Measurements from ENCODE around the gene PIK3R4. TPM values are rescaled to one million over a fixed set of nuclear protein-coding genes. Genes with fewer than 3 reads are reported as not detected.
A peak's percentile ranks its signal among the peaks of the same experiment; 100 is the strongest.

PIK3R4 gene
- total and polyA plus RNA-seq, 4 donors: 14.3 to 22.3 (median 20.0) TPM

GRCh38 chr3:130779031-130779430, 32.4 kb upstream of the PIK3R4 start:
- no peaks in the 10 kb centered on the region for H3K9me3 ChIP-seq (ENCODE audit: control insufficient read depth, low read length)
- no peak overlapping the region for H3K4me3 ChIP-seq (ENCODE audit: low read length in 2 of 2)
- H3K4me1 ChIP-seq (ENCODE audit: control insufficient read depth in 1 of 2, insufficient read depth in 2 of 2, low read length in 2 of 2): no peaks in the 10 kb centered on the region
- H3K27me3 ChIP-seq (ENCODE audit: control insufficient read depth in 1 of 2, insufficient read depth in 2 of 2, low read length in 1 of 2): no peaks in the 10 kb centered on the region
- 3 to 32% methylated on average over 1 of the region's 1 CpG for WGBS, 2 donors
- DNase-seq: no peak
- no peaks in the 10 kb centered on the region for H3K36me3 ChIP-seq (ENCODE audit: control insufficient read depth in 1 of 2, insufficient read depth in 2 of 2, low read length in 1 of 2)
- H3K27ac ChIP-seq (ENCODE audit: low read depth in 1 of 2, low read length in 2 of 2): no peak overlapping the region
- no peak for ATAC-seq (ENCODE audit: low FRiP score)
- intact Hi-C loops (cut with DNase I): no loop called here

DNA sequence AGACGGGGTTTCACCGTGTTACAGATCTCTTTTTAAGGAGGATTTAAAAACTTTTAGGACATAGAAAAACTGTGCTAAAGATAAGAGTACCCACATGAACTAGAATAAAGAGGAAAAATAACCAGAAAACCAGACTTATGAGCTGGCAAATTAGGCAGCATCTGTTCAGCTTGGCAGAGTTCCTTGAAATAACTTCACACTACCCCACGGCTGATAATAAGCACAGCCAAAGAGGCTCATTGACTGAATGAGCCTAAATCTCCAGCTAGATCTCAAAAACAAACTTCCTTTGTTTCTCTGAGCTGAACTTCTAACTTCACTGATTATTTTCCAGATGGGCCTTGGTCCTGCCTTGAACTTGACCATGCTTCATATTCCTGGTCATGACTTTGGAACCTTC, 26.7 kb upstream of the PIK3R4 start:
- Histone ChIP-seq H3K9me3 (ENCODE audit: control insufficient read depth, low read length) (no peaks in the 10 kb centered on the region), H3K27ac (ENCODE audit: low read depth in 1 of 2, low read length in 2 of 2) (no peak overlapping the region), H3K4me3 (ENCODE audit: low read length in 2 of 2) (no peak overlapping the region), H3K36me3 (ENCODE audit: control insufficient read depth in 1 of 2, insufficient read depth in 2 of 2, low read length in 1 of 2) (no peaks in the 10 kb centered on the region), H3K4me1 (ENCODE audit: control insufficient read depth in 1 of 2, insufficient read depth in 2 of 2, low read length in 2 of 2) (no peaks in the 10 kb centered on the region), H3K27me3 (ENCODE audit: control insufficient read depth in 1 of 2, insufficient read depth in 2 of 2, low read length in 1 of 2) (no peaks in the 10 kb centered on the region)
- ATAC-seq (ENCODE audit: low FRiP score): no peak
- DNase-seq: no peak
- 9 to 18% methylated on average over 3 of the region's 3 CpGs for WGBS, 2 donors
- intact Hi-C loops (cut with DNase I): no loop called here

DNA sequence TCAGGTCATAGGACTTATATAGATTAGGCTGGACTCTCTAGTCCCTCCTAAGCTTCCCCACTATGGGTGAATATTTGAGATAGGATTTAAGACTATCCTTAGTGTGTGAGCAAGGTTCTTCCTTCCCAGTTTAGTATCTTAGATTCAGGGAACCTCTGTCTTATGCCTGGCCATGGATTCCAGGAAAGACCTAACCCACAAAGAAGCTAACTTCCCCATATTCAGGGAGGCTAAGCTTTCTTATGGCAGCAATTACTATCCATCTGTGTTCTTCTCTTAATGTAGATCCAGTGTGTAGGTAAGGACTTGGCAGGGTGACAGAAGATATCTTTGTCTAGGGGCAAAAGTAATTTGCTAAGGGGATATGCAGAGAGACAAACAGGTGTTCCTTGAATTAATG, 25.5 kb upstream of the PIK3R4 start:
- Histone ChIP-seq H3K27ac (ENCODE audit: low read depth in 1 of 2, low read length in 2 of 2) (no peak overlapping the region), H3K27me3 (ENCODE audit: control insufficient read depth in 1 of 2, insufficient read depth in 2 of 2, low read length in 1 of 2) (no peaks in the 10 kb centered on the region), H3K4me3 (ENCODE audit: low read length in 2 of 2) (no peak overlapping the region), H3K36me3 (ENCODE audit: control insufficient read depth in 1 of 2, insufficient read depth in 2 of 2, low read length in 1 of 2) (no peaks in the 10 kb centered on the region), H3K4me1 (ENCODE audit: control insufficient read depth in 1 of 2, insufficient read depth in 2 of 2, low read length in 2 of 2) (no peaks in the 10 kb centered on the region), H3K9me3 (ENCODE audit: control insufficient read depth, low read length) (no peaks in the 10 kb centered on the region)
- intact Hi-C loops (cut with DNase I): no loop called here
- no peak for DNase-seq
- no peak for ATAC-seq (ENCODE audit: low FRiP score)

DNA sequence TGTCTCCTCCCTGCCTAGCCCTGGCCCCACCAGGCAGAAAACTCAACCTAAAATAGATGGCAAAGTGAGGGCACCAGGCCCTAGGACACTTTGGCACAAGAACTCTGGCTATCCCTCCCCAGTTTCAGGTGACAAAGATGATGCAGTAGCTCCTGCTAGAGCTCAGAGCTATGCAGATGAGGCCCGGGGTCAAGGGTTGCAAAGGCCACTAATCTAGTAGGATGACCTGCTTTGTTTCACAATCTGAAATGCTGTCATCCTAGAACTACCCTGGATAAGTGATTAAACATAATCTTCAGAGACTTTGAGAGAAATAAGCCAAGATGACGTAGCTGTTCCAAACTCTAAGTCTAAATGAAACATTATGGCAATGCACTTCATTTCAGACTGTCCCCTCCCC, 24.0 kb upstream of the PIK3R4 start:
- WGBS, 2 donors: 77 to 81% methylated on average over 2 of the region's 2 CpGs
- intact Hi-C loops (cut with DNase I): no loop called here
- Histone ChIP-seq H3K4me3 (ENCODE audit: low read length in 2 of 2) (no peak overlapping the region), H3K27me3 (ENCODE audit: control insufficient read depth in 1 of 2, insufficient read depth in 2 of 2, low read length in 1 of 2) (no peaks in the 10 kb centered on the region), H3K4me1 (ENCODE audit: control insufficient read depth in 1 of 2, insufficient read depth in 2 of 2, low read length in 2 of 2) (no peaks in the 10 kb centered on the region), H3K36me3 (ENCODE audit: control insufficient read depth in 1 of 2, insufficient read depth in 2 of 2, low read length in 1 of 2) (no peaks in the 10 kb centered on the region), H3K9me3 (ENCODE audit: control insufficient read depth, low read length) (no peaks in the 10 kb centered on the region), H3K27ac (ENCODE audit: low read depth in 1 of 2, low read length in 2 of 2) (no peak overlapping the region)
- no peak for ATAC-seq (ENCODE audit: low FRiP score)
- DNase-seq: no peak

- Histone ChIP-seq H3K27me3 (ENCODE audit: control insufficient read depth in 1 of 2, insufficient read depth in 2 of 2, low read length in 1 of 2) (no peaks in the 10 kb centered on the region), H3K4me1 (ENCODE audit: control insufficient read depth in 1 of 2, insufficient read depth in 2 of 2, low read length in 2 of 2) (no peaks in the 10 kb centered on the region), H3K4me3 (ENCODE audit: low read length in 2 of 2) (no peak overlapping the region), H3K9me3 (ENCODE audit: control insufficient read depth, low read length) (no peaks in the 10 kb centered on the region), H3K27ac (ENCODE audit: low read depth in 1 of 2, low read length in 2 of 2) (no peak overlapping the region), H3K36me3 (ENCODE audit: control insufficient read depth in 1 of 2, insufficient read depth in 2 of 2, low read length in 1 of 2) (no peaks in the 10 kb centered on the region)
- ATAC-seq (ENCODE audit: low FRiP score) (no peak), DNase-seq (no peak)
- WGBS, 2 donors: 77% methylated on average over 9 of the region's 9 CpGs
- intact Hi-C loops (cut with DNase I): no loop called here
These were observed 15.2 kb upstream of the PIK3R4 start for GRCh38 chr3:130761730-130762311.

DNA sequence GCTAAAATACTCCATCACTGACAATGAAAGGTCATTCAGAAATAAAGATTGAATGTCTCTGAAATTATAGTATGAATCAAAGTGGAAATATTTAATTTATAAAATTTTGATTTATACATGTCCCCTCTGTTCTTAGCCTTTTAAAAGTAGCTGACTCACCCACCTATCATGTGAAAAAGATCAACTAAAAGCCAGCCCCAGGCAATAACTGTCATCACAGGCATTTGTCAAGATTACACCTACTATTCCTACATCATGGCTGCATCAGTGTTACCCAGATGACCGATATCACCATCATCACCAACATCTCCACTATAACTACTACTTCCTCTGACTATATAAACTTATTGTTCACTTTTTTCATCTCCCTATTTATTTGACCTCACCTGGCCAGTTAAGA, 14.3 kb upstream of the PIK3R4 start:
- no peak for ATAC-seq (ENCODE audit: low FRiP score)

DNA sequence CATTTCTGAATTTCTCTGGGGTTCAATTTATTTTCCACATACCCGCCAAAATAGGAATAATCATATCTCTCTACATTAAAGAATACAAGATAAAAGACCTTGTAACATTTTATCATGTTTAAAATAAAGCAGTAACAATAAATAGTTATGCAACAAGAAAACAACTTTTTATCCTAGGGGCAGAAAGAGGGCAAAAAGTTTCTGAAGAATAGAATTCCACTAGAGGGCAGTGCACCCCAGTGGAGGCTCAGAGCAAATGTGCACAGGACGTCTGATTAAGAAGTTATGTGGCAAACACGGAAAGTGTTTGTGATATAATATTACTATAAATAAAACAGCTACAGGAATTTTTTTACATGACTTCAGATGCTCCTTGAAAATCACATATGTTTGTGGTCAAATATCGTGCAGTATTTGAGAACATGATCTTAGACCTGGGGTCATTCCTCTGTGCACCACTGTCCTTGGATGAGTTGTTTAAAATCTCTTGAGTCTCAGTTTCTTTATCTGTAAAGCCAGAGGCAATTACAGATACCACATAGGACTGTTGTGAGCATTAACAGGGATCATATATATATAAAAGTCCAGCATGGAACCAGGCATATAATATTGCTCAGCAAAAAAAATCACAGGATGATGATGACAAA, 13.2 kb upstream of the PIK3R4 start:
- WGBS, 2 donors: 1 to 3% methylated on average over 4 of the region's 4 CpGs
- H3K9me3 ChIP-seq (ENCODE audit: control insufficient read depth, low read length): no peaks in the 10 kb centered on the region
- intact Hi-C loops (cut with DNase I): loop anchor here in 1 of 2 donors (5.0 kb wide), 1 partner anchor 132 kb away; the partner anchor contains the start of gene ATP2C1
- H3K4me1 ChIP-seq (ENCODE audit: control insufficient read depth in 1 of 2, insufficient read depth in 2 of 2, low read length in 2 of 2): no peaks in the 10 kb centered on the region
- H3K36me3 ChIP-seq (ENCODE audit: control insufficient read depth in 1 of 2, insufficient read depth in 2 of 2, low read length in 1 of 2): no peaks in the 10 kb centered on the region
- no peak overlapping the region for H3K27ac ChIP-seq (ENCODE audit: low read depth in 1 of 2, low read length in 2 of 2)
- no peaks in the 10 kb centered on the region for H3K27me3 ChIP-seq (ENCODE audit: control insufficient read depth in 1 of 2, insufficient read depth in 2 of 2, low read length in 1 of 2)
- peak in 1 of 2 donors; percentile 53 for DNase-seq
- peak; percentile 69 for ATAC-seq (ENCODE audit: low FRiP score)
- H3K4me3 ChIP-seq (ENCODE audit: low read length in 2 of 2): no peak overlapping the region

More for the DNA sequence above, 14.3 kb upstream of the PIK3R4 start:
- no peaks in the 10 kb centered on the region for H3K27me3 ChIP-seq (ENCODE audit: control insufficient read depth in 1 of 2, insufficient read depth in 2 of 2, low read length in 1 of 2)
- no peaks in the 10 kb centered on the region for H3K4me1 ChIP-seq (ENCODE audit: control insufficient read depth in 1 of 2, insufficient read depth in 2 of 2, low read length in 2 of 2)
- H3K36me3 ChIP-seq (ENCODE audit: control insufficient read depth in 1 of 2, insufficient read depth in 2 of 2, low read length in 1 of 2): no peaks in the 10 kb centered on the region
- WGBS, 2 donors: 59 to 72% methylated on average over 1 of the region's 1 CpG
- H3K4me3 ChIP-seq (ENCODE audit: low read length in 2 of 2): no peak overlapping the region
- no peak for DNase-seq
- H3K9me3 ChIP-seq (ENCODE audit: control insufficient read depth, low read length): no peaks in the 10 kb centered on the region
- intact Hi-C loops (cut with DNase I): no loop called here
- H3K27ac ChIP-seq (ENCODE audit: low read depth in 1 of 2, low read length in 2 of 2): no peak overlapping the region

- no peak for ATAC-seq (ENCODE audit: low FRiP score)
- intact Hi-C loops (cut with DNase I): loop anchor here in 1 of 2 donors (5.0 kb wide), 1 partner anchor 134 kb away; the partner anchor contains the start of gene ATP2C1
These were observed 12.2 kb upstream of the PIK3R4 start for GRCh38 chr3:130758624-130759369.

More at GRCh38 chr3:130758624-130759369, 12.2 kb upstream of the PIK3R4 start:
- H3K4me3 ChIP-seq (ENCODE audit: low read length in 2 of 2): no peak overlapping the region
- H3K27ac ChIP-seq (ENCODE audit: low read depth in 1 of 2, low read length in 2 of 2): no peak overlapping the region
- no peak for DNase-seq
- no peaks in the 10 kb centered on the region for H3K9me3 ChIP-seq (ENCODE audit: control insufficient read depth, low read length)
- no peaks in the 10 kb centered on the region for H3K36me3 ChIP-seq (ENCODE audit: control insufficient read depth in 1 of 2, insufficient read depth in 2 of 2, low read length in 1 of 2)
- H3K27me3 ChIP-seq (ENCODE audit: control insufficient read depth in 1 of 2, insufficient read depth in 2 of 2, low read length in 1 of 2): no peaks in the 10 kb centered on the region
- no peaks in the 10 kb centered on the region for H3K4me1 ChIP-seq (ENCODE audit: control insufficient read depth in 1 of 2, insufficient read depth in 2 of 2, low read length in 2 of 2)
- WGBS, 2 donors: 82 to 86% methylated on average over 7 of the region's 7 CpGs
